GM13977 (cell line): ENCODE measurements around the gene SH3GL2.

Source experiments
- DNase-seq: peaks from one replicate; pipeline ENCODE4 v3.0.0; 2012; ENCODE audit warnings: low spot score
- in situ Hi-C: fragments of 300-500 bp; cut with MboI; formaldehyde crosslinking; loops from one replicate; pipeline ENCODE4 v1.12.0; 2022; ENCODE audit warnings: low sequenced_read_pairs, low pct_unique_long_range_greater_than_20kb, mixed read lengths, inconsistent platforms; ENCODE audit not compliant: unreplicated experiment
- TF ChIP-seq, protein P1 (sequence below): IDR thresholded peaks from 2 replicates; pipeline ENCODE4 v1.5.1; 2012; ENCODE audit warnings: mild to moderate bottlenecking, control low read depth; ENCODE audit not compliant: insufficient read depth; ENCODE audit errors: extremely low read depth, missing control alignments

SH3GL2 gene

DNA sequence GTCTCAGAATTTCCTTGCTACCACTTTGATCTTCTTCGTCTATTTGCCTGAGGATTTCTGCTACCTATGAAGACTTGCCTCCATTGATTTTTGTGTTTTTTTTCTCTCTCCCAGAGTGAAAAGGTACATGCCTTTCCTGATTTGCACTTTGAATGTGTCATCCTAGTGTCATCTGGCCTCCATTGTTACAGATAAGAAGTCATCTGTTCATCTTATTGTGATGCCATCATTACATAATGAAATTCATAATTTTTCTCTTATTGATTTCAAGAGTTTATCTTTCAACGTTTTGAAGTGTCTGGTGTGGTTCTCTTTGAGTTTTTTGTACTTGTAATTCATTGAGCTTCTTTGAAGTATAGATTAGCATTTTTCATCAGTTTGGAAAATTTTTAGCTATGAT, 144.8 kb downstream of the SH3GL2 start:
- in situ Hi-C loops: no loop called here
- DNase-seq: no peak
- TF ChIP-seq, protein P1, sequence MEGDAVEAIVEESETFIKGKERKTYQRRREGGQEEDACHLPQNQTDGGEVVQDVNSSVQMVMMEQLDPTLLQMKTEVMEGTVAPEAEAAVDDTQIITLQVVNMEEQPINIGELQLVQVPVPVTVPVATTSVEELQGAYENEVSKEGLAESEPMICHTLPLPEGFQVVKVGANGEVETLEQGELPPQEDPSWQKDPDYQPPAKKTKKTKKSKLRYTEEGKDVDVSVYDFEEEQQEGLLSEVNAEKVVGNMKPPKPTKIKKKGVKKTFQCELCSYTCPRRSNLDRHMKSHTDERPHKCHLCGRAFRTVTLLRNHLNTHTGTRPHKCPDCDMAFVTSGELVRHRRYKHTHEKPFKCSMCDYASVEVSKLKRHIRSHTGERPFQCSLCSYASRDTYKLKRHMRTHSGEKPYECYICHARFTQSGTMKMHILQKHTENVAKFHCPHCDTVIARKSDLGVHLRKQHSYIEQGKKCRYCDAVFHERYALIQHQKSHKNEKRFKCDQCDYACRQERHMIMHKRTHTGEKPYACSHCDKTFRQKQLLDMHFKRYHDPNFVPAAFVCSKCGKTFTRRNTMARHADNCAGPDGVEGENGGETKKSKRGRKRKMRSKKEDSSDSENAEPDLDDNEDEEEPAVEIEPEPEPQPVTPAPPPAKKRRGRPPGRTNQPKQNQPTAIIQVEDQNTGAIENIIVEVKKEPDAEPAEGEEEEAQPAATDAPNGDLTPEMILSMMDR: no peak

DNA sequence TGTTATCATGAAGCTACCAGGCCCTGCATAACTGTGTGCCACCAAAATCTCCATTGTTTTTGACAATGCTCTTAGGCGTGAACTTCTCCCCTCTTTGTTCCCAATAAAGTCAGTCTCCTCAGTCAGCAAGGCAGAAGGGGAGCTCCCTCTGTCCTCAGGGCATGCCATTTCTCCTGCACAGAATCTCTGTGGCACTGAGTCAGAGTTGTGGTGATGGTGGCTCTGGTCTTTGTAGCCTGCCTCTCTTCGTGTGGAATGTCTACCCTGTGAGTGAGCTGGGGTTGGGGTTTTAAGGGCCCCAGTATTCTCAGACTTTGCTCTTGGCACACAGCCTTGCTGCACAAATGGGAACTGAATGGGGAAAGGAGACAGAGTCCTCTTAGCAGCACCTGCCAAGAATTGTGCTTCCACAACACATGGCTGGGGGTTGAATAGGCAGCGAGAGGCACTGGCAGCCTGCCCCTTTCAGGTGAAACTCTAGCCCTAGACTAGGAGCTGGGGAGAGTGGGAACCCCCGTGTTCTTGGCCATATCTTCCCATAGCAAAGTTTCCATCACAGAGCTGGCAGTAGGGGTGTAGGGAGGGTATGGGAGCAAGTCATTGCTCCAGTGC, 146.6 kb downstream of the SH3GL2 start:
- in situ Hi-C loops: no loop called here
- DNase-seq: no peak
- TF ChIP-seq, protein P1: no peak

DNA sequence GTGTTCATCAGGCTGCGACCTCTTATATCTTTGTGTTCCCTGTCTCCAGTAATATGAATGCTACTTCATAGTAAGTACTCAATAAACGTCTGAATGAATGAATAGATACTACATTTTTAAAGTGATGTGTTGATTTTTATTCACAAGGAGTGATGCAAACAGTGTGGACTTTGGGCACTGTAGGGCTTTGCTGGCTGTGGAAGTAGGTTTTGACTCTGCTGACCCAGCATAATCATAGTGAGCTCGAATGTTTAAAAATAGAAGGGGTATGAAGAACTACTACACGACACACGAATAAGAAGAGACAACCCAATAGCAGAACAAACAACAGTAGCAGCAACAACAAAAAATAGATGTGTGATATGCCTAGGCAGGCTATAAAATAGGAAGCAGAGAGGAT, 147.4 kb downstream of the SH3GL2 start:
- in situ Hi-C loops: no loop called here
- DNase-seq: no peak
- TF ChIP-seq, protein P1: no peak

DNA sequence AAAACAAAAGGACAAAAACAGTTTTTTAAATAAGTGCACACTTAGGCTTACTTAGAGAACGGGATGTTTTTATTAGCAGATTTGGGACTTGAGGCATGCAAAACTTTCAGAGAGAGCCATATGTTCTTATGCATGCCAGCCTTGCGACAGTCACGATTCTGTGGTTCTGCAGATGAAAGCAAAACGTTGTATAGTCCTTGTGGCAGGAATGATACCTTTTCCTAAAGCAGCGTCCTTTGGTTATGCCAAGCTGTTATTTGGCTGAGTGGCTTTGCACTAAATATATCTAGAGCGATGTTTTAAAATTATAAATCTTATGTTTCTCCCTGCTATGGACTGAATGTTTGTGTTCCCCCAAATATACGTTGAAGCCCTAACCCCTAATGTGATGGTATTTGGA, 152.0 kb downstream of the SH3GL2 start:
- TF ChIP-seq, protein P1: no peak
- in situ Hi-C loops: no loop called here

DNA sequence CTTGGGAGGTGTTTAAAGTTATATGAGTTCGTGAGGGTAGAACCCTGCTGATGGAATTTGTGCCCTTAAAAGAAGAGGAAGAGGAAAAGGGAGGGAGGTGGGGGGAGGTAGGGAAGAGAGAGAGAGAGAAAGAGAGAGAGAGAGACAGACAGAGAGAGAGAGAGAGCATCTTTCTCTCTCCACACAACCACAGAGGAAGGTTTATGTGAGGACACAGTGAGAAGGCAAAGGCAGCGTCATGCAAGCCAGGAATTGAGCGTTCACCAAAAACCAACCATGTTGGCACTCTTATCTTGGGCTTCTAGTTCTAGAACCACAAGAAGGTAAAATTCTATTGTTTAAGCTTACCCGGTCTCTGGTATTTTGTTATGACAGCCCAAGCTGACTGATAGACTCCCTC, 152.4 kb downstream of the SH3GL2 start:
- TF ChIP-seq, protein P1: no peak
- in situ Hi-C loops: no loop called here
- DNase-seq: no peak

More for the DNA sequence above, 152.0 kb downstream of the SH3GL2 start:
- DNase-seq: no peak

DNA sequence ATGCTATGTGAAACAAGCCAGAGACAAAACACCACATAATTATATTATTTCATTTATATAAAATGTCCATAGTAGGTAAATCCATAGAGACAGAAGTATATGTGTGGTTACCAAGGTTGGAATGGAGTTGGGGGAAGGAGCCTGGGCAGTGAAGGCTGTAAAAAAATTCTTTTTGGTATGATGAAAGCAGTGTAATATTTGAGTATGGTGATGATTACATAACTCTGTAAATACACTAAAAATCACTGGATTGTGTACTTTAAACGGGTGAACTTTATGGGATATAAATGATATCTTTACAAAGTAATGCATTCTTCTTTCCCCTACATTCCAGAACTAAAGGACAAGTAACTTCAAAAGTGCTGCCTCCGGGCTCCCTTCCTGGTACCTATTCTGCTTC, 155.8 kb downstream of the SH3GL2 start:
- in situ Hi-C loops: no loop called here
- no peak for DNase-seq
- TF ChIP-seq, protein P1: no peak

DNA sequence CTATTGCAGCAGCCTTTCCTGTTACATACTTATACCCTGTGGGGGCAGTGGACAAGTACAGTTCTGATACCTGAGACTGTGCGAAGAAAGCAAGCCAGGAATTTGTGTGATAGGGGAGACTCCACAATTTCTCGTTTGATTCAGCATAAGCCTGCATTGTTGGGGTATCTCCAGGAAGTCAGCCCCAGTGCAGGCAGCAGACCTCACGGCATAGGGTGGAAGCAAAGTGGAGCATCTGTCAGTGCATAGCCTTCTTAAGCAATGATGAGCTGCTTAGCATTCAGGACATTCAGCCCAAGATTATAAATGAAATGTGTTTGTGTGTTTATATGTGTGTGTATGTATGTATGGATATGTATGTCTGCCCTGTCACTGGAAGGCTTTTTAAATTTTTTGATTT, 157.0 kb downstream of the SH3GL2 start:
- in situ Hi-C loops: no loop called here
- TF ChIP-seq, protein P1: no peak
- no peak for DNase-seq
